Lower leg skin (tissue), 3 donors: ENCODE data around the gene ZMYND11.

Experiments
- CTCF ChIP-seq, 3 donors: fragments of 450-650 bp; IDR thresholded peaks; one replicate each; pipeline ENCODE4 v1.5.1; 2016; ENCODE audit warnings: antibody characterized with exemption in 3 of 3, mild to moderate bottlenecking in 3 of 3, moderate library complexity in 2 of 3
- POLR2A ChIP-seq, 2 donors: fragments of 450-650 bp; IDR thresholded peaks; one replicate each; pipeline ENCODE4 v1.6.1; 2016 to 2017; ENCODE audit warnings: antibody characterized with exemption in 2 of 2, mild to moderate bottlenecking in 1 of 2, moderate library complexity in 1 of 2

- TF ChIP-seq CTCF (IDR thresholded peaks at IDR 0.05) (no peak), POLR2A (IDR thresholded peaks at IDR 0.05) (no peak)
Observed at GRCh38 chr10:190216-190615, 55.0 kb downstream of the ZMYND11 start.
